Mesothelial cell of epicardium (in vitro differentiated cells): ENCODE measurements around the gene C9orf78. TPM values are rescaled to one million over a fixed set of nuclear protein-coding genes. Genes with fewer than 3 reads are reported as not detected.

Experiments used
- DNase-seq, 2 experiments: peaks; one replicate each; pipeline ENCODE4 v3.0.0; 2021; ENCODE audit warnings: low spot score in 2 of 2; ENCODE audit not compliant: unreplicated experiment in 2 of 2
- H3K27ac Mint-ChIP-seq: 2 replicates; pipeline ENCODE4 v1.8.0; 2021; ENCODE audit warnings: mixed read lengths
- H3K27me3 Mint-ChIP-seq: 2 replicates; pipeline ENCODE4 v1.8.0; 2021; ENCODE audit warnings: low read depth, mixed read lengths
- H3K36me3 Mint-ChIP-seq: 2 replicates; pipeline ENCODE4 v1.8.0; 2021; ENCODE audit warnings: mixed read lengths
- H3K4me1 Mint-ChIP-seq: 2 replicates; pipeline ENCODE4 v1.8.0; 2021; ENCODE audit warnings: mixed read lengths
- H3K4me3 Mint-ChIP-seq: 2 replicates; pipeline ENCODE4 v1.8.0; 2021; ENCODE audit warnings: mild to moderate bottlenecking, moderate library complexity, mixed read lengths
- H3K9me3 Mint-ChIP-seq: 2 replicates; pipeline ENCODE4 v1.8.0; 2021; ENCODE audit warnings: mixed read lengths
- CTCF ChIP-seq: fragments of 200-600 bp; sonication (generic); IDR thresholded peaks from one replicate; pipeline ENCODE4 v1.5.0; 2021; ENCODE audit warnings: antibody characterized with exemption; ENCODE audit not compliant: unreplicated experiment
- total RNA-seq: library from RNA; stranded (reverse); gene quantifications from 3 replicates; pipeline ENCODE4 v1.2.1, GENCODE V29; 2021

The C9orf78 gene
- total RNA-seq, 1 donor from 2014 or later: 29.9 TPM

- H3K4me3 Mint-ChIP-seq: peak overlapping the region; percentile 99
- no peak for TF ChIP-seq CTCF
- no peaks in the 10 kb centered on the region for H3K27me3 Mint-ChIP-seq
- H3K27ac Mint-ChIP-seq: peak overlapping the region; percentile 99
- no peaks in the 10 kb centered on the region for H3K9me3 Mint-ChIP-seq
- DNase-seq: no peak
- peaks cover 34% of the 10 kb centered on the region for H3K4me1 Mint-ChIP-seq
- peaks cover 14% of the 10 kb centered on the region for H3K36me3 Mint-ChIP-seq
Observed at GRCh38 chr9:129834489-129835127, 467 bp downstream of the C9orf78 start.

- no peak for TF ChIP-seq CTCF
- Mint-ChIP-seq H3K4me3 (peak overlapping the region; percentile 99), H3K27ac (no peak overlapping the region)
Observed at GRCh38 chr9:129832982-129833381, 2.1 kb downstream of the C9orf78 start.

DNA sequence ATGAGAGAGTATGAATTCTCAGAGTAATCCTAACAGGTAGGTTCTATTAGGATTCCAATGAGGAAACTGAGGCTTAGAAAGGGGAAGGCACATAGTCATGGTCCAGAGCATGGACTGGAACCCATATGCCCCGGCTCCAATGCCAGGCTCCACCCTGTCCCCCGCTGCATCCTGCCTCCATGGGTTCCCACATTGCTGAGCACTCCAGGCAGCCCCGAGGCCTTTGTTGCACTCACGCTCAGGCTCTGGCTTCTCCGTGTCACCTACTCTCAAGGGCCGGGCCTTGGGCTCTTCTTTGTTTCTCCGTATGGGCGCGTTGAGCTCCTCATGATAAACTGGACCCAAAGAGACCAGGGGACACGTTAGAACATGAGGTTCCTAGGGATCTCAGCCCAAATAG is 6.1 kb downstream of the C9orf78 start:
- Mint-ChIP-seq H3K9me3 (no peaks in the 10 kb centered on the region), H3K4me3 (no peak overlapping the region), H3K27me3 (no peaks in the 10 kb centered on the region), H3K36me3 (peaks cover 7% of the 10 kb centered on the region), H3K4me1 (peaks cover 1% of the 10 kb centered on the region), H3K27ac (no peak overlapping the region)
- DNase-seq: no peak
- TF ChIP-seq CTCF: no peak

More at GRCh38 chr9:129832982-129833381, 2.1 kb downstream of the C9orf78 start:
- Mint-ChIP-seq H3K9me3 (no peaks in the 10 kb centered on the region), H3K4me1 (peaks cover 24% of the 10 kb centered on the region), H3K27me3 (no peaks in the 10 kb centered on the region), H3K36me3 (peaks cover 14% of the 10 kb centered on the region)
- DNase-seq: no peak

DNA sequence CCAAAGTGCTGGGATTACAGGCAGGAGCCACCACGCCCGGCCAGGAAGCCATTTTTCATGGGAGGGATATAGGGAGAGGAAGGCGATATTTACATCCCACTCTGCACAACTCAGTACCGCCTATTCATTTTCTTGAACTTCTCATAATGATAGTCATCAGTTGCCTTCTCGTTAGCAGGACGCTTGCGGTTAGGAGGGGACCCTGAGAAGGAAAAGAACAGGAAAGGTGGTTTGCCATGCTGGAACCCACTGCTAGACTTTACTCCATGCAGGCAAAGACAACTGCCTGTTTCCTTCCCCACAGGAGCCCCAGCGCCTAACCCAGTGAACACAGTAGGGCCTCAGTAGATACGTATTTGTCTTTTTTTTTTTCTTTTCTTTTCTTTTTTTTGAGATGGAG is 7.0 kb downstream of the C9orf78 start:
- TF ChIP-seq CTCF: no peak
- H3K36me3 Mint-ChIP-seq: peaks cover 4% of the 10 kb centered on the region
- H3K27ac Mint-ChIP-seq: no peak overlapping the region
- DNase-seq: no peak
- H3K4me1 Mint-ChIP-seq: peaks cover 1% of the 10 kb centered on the region
- H3K27me3 Mint-ChIP-seq: no peaks in the 10 kb centered on the region
- no peak overlapping the region for H3K4me3 Mint-ChIP-seq
- no peaks in the 10 kb centered on the region for H3K9me3 Mint-ChIP-seq

DNA sequence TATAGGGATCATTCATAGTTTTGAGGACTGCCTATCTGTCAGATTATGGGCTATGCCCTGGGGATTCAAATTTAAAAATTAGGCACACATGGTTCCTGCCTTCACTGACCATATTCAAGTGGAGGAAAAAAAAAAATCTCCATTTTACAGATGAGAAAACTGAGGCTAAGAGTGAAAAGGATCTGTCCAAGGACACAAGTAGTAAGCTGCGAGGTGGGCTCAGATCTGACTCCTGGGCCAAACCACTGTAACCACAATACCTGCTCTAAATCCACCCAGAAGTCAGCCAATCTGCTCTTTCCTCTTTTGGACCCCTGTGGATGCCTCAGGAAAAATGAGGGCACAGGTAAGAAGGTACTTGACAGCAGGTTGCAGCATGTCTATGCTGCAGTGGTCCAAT is 8.3 kb downstream of the C9orf78 start:
- peaks cover 8% of the 10 kb centered on the region for H3K4me1 Mint-ChIP-seq
- no peaks in the 10 kb centered on the region for H3K9me3 Mint-ChIP-seq
- no peak overlapping the region for H3K4me3 Mint-ChIP-seq
- no peaks in the 10 kb centered on the region for H3K27me3 Mint-ChIP-seq
- H3K36me3 Mint-ChIP-seq: peaks cover 8% of the 10 kb centered on the region
- no peak for TF ChIP-seq CTCF
- no peak overlapping the region for H3K27ac Mint-ChIP-seq
- DNase-seq: no peak
